ENCODE results near the gene CLPSL1.
"Not testable (repeated sequence)": the region's sequence is repeated elsewhere in the genome, so short reads cannot be mapped to it uniquely, and the experiment has no call there.

Gene CLPSL1, protein sequence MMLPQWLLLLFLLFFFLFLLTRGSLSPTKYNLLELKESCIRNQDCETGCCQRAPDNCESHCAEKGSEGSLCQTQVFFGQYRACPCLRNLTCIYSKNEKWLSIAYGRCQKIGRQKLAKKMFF

DNA sequence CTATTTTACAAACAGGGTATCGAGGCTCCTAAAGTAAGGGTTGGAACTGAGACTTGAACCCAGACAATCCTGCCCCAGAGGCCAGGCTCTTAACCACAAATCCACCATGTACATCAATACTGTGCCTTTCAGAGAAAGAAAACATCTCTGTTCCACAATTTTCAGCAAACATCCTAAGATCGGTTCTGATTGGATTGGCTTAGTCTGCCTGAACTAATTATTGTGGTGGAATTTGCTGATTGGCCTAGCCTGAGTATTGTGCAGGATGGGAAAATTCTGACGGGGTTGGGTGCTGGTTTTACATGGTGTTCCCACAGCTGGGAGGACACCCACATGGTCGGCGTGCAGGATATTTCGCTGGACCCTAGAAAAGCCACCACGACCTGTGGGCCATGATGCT lies at the start of gene CLPSL1:
Gene CLPSL1 (plus strand): TSS at position 301 of the 400 bp plus-strand sequence. CDS start 92 bp downstream, at position 393.
- DNase-seq (ENCODE audit: low read depth) = no peak

DNA sequence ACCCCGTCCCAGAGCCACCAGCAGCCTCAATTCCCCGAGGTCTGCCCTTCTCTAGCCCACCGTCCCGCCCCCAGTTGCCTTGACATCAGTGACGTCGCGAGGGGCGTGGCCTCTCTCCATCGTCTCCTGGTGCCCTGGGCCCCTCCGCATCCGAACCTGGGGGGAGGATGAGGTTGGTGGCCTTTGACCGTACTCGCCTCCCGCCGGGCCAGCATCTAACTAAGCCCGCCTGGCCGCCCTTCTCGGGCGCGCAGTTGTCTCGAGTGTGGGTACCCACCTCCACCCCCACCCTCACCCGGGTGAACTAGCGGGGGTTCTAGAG lies 49.4 kb upstream of the CLPSL1 start:
- peak; percentile 84 for DNase-seq (ENCODE audit: low read depth)

DNA sequence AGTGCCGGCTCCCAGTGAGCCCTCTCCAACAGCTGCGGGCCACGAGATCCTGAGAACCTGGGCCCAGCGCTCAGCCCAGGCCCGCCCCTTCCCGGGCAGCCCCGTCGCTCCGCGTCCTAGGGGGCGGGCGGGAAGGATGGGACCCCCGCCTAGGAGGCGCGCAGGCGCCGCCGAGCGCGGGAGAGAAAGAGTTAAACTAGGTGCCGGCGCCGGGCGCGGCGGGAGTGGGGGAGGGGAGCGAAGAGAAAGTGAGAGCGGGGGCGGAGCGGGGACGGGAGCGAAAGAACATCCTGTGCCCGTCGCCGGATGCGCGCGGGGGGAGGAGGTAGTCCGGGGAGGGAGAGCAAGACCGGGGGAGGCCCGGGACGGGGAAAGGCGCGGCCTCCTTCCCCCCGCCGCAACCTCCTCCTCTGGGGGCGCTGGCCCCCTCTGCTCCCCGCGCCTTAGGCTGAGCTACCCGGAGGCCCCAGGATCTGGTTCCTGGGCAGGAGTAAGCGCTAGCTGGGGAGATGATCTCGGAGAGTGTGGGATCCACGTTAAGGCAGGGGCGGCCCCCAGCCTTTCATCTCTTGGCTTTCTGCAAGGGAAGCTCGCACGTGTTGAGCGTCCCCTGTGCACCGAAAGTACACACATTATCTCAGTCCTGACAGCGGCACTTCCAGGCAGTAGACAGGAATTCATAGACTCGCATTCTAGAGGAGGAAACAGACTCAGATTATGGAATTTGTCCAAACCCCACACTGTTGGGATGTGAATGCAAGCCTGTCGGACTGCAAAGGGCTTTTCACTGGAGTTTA lies 48.9 kb upstream of the CLPSL1 start:
- peak; percentile 89 for DNase-seq (ENCODE audit: low read depth)

DNA sequence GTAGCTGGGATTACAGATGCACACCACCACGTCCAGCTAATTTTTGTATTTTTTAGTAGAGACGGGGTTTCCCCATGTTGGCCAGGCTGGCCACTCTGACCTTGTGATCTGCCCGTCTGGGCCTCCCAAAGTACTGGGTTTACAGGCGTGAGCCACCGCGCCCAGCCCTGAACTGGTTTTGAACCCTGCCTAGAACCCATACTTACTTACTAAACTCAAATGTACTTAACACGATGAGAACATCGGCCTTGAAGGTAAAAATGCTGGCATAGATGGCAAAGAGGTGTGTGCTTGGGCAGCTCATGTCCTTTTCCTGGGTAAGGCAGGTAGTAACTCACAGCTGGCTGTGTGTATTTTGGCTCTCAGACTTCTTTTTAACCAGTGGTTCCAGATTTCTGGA lies 47.2 kb upstream of the CLPSL1 start:
- DNase-seq (ENCODE audit: low read depth) = no peak

DNA sequence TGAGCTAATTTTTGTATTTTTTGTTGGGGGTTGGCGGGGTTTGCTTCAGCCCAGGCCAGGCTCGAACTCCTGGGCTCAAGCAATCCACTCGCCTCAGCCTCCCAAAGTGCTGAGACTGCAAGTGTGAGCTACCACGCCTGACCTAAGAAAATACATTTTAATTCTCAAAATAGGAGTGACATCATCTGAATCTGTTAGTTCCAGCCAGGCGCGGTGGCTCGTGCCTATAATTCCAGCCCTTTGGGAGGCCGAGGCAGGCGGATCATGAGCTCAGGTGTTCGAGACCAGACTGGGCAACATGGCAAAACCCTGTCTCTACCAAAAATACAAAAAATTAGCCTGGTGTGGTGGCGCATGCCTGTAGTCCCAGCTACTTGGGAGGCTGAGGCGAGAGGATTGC lies 46.5 kb upstream of the CLPSL1 start:
- not testable (repeated sequence) for DNase-seq (ENCODE audit: low read depth)

DNA sequence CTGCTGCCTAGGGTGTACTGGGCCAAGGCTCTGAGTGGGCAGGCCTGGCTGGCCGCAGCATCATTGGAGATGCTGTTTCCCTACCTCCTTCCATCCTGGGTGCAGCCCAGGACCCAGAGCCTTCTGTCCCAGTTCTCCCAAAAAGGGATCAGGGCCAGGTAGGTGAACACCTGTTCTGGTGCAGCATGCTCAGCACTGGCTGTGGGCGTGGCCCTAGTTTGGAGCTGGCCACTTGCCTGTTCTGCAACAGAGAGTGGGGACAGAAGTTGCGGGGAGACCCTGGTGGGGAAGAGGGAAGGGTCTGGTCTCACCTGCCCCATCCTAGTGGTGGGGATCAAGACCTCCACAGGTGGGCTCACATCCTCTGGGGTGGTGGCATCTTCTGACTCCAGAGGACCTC lies 45.4 kb upstream of the CLPSL1 start:
- DNase-seq (ENCODE audit: low read depth) = no peak

DNA sequence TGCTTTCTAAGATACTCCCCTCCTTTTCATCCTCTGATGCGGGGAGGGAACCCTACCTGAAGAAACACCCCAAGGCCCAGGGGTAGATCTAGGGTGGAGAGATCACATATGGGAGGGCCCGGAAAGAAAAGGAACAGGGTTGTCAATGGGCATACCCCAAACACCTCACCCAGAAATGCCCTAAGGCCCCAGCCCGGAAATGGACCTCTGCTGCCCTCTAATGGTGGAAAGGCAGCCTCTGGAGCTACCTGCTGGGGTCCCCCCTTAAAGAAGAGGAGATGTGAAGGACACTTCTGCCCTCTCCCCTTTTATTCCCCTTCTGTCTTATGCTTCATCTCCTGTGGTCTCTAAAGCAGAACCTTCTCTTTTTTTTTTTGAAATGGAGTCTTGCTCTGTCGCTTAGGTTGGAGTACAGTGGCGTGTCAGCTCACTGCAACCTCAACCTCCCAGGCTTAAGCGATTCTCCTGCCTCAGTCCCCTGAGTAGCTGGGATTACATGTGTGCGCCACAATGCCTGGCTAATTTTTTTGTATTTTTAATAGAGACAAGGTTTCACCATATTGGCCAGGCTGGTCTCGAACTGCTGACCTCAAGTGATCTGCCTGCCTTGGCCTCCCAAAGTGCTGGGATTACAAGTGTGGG lies 44.4 kb upstream of the CLPSL1 start:
- peak; percentile 73 for DNase-seq (ENCODE audit: low read depth)

DNA sequence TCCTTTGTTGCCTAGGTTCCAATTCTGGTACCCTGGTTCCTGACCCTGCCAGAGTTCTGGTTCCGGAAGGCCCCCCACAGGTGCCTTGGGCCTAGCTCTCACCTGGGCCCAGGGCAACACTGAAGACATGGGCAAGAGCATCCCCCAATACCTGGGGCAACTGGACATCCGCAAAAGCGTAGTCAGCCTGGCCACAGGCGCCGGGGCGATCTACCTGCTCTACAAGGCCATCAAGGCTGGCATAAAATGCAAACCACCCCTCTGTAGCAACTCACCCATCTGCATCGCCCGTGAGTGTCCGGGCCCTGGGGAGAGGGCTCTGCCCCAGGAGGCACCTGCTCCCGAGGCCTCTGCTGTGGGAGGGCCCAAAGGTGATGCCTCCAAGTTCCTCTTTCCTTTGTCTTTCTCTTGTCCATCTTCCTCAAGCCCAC lies 43.8 kb upstream of the CLPSL1 start, which contains the start of gene ARMC12:
Gene ARMC12 (plus strand): TSS at position 51 of the 431 bp plus-strand sequence. CDS start 77 bp downstream, at position 128.
- no peak for DNase-seq (ENCODE audit: low read depth)

DNA sequence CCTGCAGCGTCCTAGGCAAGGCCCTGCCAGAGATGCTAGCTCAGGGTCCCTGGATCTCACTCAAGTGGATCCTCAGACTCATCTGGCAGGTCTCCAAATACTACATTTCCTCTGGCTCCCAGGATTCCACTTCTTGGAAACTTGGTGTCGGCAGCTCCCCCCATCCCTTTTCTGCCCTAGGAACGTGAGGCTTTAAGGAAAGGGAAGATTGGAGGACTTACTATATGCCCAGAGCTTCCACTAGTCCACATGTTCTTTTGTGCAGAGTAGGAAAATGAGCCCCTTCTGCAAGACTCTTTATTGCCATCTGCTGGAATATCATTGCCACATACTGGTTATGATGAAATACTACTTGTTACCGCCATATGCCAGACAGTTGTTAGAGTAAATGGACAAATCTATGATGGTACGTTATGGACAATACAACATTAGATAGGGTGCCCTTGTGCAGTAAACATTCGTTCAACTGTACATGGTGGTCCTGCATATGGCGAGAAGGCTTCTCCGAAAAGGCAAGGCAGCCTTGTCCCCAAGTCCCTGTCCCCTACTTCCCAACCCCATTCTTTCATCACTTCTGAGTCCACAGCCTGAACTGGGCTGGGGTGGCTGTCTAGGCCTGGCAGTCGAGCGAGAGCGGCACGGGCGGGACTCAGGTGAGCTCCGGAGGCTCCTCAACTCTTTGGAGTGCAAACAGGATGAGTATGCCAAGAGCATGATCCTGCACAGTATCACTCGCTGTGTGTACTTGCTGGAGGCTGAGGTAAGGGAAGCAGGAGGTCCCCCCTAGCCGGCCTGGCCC lies 43.2 kb upstream of the CLPSL1 start:
- no peak for DNase-seq (ENCODE audit: low read depth)

DNA sequence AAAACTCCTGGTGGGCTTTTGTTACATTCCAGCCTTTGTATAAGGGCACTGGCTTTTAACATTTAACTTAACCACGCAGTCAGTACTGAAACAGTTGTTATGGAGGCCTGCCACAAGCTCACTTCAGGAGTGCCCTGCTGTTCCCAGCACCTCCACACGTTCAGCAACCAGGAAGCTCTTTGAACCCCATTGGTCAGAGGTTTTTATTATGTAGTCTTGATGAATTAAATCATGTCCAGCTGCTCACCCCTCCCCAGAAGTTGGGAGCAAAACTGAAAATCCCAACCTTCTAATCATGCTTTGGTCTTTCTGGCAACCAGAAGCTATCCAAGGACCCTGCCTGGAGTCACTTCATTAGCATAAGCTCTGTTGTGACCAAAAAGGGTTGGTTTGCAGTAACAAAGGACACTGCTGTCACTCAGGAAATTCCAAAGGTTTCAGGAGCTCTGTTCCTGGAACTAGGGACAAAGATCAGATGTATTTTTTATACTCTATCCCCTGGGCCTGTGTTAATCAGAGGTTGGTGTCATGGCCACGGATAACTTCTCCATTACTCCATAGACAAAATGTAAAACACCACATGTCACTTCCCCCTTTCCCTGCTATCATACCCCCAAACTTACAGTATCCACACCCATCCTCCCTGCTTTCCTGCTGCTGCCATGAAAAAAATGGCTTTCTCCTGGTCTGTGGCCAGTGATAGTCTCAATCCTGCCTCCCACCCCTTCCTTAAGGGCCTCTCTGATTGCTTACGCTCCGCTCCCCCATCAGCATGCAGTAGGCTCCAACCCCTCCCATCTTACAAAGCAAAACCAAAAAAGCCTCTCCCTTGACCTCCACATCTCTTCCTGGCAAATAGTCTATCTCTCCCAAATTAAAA lies 40.9 kb upstream of the CLPSL1 start:
- DNase-seq (ENCODE audit: low read depth) = no peak

DNA sequence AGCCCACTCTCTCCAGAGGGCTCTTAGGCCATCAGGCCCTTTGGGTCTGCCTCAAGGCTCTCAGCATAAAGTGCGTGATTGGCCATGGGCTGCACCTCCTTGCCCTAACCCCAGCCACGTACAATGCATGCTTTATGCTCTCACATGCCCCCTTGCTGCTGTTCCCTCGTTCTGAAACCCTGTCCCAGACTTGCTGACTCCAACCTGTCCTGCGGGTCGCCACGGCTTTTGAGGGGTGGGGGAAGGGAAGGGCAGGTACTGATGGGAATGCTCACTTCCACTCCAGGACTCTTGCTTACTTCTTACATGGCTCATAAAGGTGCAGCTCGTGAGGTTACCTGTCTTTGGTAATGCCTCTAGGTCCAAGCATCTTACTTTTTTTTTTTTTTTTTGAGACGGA lies 38.0 kb upstream of the CLPSL1 start:
- DNase-seq (ENCODE audit: low read depth) = no peak

DNA sequence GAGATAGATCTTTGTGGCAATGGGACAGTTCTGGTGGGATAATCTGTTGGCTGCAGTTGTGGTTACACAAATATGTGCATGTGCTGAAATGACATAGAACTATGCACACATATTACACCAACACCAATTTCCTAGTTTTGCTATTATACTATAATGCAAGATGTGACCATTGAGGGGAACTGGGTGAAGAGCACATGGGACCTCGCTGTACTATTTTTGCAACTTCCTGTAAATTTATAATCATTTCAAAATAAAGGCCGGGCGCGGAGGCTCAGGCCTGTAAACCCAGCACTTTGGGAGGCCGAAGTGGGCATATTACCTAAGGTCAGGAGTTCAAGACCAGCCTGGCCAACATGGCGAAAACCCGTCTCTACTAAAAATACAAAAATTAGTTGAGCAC lies 35.3 kb upstream of the CLPSL1 start:
- DNase-seq (ENCODE audit: low read depth) = no peak

DNA sequence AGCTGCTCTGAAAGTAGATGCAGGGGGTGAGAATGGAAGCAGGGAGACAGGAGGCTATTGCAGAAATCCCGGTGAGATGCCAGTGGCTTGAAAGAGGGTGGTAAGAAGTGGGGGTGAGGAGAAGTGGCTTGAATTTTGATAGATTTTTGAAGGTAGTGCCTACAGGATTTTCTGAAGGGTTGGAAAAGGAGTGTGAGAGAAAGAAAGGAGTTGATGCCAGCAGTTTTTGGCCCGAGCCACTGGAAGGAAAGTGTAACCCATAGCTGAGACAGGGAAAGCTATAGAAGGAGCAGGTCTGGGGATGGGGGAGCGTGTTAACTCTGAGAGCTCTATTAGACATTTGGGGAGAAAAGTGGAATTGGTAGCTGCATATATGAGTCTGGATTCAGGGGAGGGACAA lies 34.3 kb upstream of the CLPSL1 start:
- no peak for DNase-seq (ENCODE audit: low read depth)

DNA sequence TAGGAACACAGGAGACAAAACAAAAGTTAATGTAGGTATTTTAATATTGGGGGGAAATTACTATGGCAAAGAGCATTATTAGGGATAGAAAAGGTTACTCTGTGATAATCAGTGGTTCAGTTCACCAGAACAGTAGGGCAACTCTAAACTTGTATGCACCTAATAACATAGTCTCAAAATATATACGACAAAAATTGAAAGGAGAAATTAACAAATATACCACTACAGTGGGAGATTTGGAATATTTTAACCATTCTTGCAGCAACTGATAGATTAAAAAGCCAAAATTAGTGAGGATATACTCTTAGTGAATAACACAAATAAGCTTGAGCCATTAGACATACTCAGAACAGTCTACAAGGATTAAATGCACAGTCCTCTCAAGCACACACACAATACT lies 32.9 kb upstream of the CLPSL1 start:
- no peak for DNase-seq (ENCODE audit: low read depth)

DNA sequence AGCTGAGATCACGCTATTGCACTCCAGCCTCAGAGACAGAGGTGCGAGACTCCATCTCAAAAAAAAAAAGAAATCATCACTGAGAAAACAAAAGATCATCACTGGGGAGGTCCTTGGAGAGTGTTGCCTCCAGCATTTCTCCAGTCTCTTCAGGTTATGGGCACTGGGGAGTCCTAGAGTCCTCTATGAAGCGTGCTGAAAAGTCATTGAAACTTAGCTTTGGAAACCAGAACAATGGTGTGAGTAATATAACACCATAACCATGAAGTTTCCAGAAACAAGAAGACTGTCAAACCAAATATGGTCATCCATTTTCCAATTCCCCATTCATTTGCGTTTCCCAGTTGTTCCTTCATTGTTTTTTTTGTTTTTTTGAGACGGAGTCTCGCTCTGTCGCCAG lies 30.3 kb upstream of the CLPSL1 start:
- no peak for DNase-seq (ENCODE audit: low read depth)

DNA sequence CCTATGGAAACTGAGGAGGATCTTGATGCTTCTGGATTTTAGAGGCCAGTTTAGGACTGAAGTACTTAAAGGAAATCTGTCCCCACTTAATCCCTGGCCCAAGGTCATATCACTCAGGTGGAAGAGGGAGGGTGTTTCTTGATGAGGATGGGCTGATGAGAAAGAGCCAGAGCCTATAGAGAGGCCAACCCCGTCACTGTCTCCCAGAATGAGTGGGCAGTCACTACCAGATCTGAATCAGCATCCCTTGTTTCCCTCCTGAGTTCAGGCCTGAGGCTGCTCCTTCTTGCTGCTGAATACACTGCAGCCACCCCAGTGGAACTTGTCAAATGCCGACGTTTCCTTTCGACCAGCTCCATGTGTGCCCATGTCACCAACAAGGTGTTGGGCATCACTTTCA lies 29.2 kb upstream of the CLPSL1 start:
- DNase-seq (ENCODE audit: low read depth) = no peak

DNA sequence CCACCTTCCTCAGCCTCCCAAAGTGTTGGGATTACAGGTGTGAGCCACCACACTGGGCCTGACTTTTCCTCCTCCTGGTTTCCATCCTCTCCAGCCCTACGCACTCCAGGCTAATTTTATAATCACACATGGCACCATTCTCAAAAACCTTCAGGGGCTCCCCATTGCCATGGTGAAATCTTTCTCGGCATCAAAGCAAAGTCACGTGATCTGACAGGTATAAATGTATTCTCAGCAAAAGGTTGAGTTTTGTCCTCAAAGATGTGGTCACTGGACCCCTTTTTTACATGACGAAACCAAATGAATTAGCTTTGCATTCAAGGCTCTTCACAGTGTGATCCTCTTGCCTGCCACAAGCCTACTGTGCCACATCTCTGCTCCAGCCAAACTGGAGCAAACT lies 28.5 kb upstream of the CLPSL1 start:
- no peak for DNase-seq (ENCODE audit: low read depth)

DNA sequence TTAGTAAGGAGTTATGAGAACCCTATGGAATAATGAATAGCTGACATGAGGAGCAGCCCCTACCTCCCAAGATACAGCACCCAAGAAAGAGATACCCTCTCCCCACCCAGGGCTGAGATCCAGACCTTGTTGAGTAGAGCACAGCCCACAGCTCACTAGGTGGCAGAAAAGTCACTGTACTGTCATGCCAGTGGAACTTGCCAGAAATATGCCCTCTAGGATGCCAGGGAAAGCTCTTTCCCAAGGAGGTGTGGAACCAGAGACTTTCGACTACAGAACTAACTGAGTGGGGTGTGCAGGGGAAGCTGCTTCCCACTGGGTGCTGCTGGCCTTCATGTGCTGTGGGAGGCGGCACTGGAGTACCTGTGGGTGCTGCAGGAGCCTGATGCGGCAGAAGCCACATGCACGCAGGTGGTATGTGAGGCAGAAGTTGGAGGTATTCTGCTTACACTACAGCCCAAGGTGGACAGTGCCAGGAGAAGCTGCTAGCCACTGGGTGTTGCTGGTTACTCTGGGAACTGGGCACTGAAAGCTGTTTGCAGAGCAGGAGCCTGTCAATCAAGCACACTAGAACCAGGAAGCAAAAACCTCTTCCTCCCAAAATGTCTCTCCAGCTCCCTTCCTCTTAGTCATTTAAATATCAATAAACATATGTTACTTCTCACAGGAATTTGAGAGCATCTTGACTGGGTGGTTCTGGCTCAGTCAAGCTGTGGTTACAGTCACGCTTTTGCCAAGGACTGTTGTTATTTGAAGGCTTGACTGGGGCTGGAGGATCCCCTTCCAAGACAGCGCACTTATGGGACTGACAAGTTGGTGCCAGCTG lies 26.2 kb upstream of the CLPSL1 start:
- DNase-seq (ENCODE audit: low read depth) = no peak

DNA sequence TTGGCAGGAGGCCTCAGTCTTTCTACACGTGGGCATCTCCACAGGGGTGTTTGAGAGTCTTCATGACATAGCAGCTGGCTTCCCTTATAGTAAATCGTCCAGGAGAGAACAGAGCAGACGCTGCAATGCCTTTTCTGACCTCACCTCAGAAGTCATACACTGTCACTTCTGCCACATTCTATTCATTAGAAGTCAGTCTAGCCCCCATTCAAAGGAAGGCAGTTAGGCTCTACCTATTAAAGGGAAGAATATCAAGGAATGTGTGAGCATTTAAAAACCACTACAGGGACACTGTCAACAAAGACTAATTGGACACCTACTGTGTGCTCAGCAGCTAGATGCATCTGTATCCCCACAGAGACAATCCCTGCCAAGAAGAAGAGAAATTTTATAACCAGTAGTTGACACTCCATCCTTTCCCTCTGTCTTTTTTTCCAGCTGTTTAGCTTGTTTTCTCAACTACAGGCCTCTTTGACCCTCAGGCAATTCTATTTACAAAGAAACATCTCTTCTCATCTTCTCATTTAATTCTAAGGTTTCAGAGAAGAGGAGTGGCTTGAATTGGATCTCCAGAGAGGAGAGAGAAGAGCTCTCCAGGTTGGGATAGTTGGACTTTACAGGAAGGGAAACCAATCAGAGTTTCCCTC lies 25.4 kb upstream of the CLPSL1 start:
- no peak for DNase-seq (ENCODE audit: low read depth)

DNA sequence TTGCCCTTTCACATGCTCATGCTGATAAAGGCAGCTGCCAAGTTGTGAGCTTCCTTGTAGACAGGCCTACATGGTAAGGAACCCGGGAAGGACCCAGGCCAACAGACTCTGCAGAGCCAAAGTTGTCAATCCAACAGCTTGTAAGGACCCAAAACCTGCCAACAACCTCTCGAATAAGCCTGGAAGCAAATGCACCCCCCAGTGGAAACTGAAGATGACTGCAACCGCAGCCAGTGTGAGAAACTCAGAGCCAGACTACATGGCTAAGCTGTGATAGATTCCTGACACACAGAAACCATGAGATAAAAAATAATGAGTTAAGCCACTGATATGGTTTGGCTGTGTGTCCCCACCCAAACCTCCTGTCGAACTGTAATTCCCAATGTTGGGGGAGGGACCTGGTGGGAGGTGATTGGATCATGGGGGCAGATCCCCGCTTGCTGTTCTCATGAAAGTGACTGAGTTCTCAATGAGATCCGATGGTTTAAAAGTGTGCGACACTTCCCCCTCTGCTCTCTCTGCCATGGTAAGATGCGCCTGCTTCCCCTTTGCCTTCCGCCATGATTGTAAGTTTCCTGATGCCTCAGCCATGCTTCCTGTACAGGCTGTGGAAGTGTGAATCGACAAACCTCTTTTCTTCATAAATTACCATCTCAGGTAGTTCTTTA lies 23.2 kb upstream of the CLPSL1 start:
- no peak for DNase-seq (ENCODE audit: low read depth)
